Erythroblast (primary cell): Measurements from ENCODE around the gene PARP11.
A peak's percentile ranks its signal among the peaks of the same experiment; 100 is the strongest.

ENCODE experiments used
- DNase-seq, 2 experiments: peaks; one replicate each; lab custom pipeline; 2025; lab: John Stamatoyannopoulos, UW
- GATA1 ChIP-seq: IDR thresholded peaks from 2 replicates; pipeline ENCODE4 v1.6.1; 2011; ENCODE audit warnings: low read depth, mild to moderate bottlenecking, control low read depth, low read length, moderate library complexity
- POLR2A ChIP-seq: IDR thresholded peaks from 2 replicates; pipeline ENCODE4 v1.6.1; 2011; ENCODE audit warnings: mild to moderate bottlenecking, low read length

Gene PARP11

DNA sequence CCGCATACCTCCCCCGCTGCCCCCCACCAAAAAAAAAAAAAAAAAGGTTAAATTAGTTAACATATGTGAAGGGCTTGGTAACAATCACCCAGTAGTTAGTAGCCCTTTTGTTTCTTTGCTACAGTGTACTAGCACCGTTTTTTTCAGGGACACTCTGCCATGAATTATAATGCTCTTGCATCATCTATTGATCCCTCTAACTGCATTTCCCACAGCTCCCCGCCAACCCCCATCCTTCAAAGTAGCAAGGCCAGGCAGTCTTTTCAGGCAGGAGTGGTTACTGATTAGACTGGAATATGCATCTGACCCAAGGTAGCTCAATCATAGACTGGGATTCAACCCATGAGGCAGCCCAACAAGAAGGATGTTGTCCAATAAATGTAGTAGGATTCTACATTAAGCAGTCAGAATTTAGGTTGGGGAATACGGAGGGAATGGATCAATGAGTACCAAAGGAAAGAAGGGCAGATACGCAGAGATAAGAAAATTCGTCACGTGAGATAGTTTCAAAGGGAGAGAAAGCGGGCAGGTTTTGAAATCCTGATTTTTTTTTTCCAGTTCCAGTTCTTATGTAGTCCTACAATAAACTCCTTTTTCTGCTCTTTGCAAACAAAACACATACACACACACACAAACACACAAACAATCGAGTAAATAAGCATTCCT is 80.4 kb downstream of the PARP11 start:
- no peak for DNase-seq
- TF ChIP-seq POLR2A = no peak

DNA sequence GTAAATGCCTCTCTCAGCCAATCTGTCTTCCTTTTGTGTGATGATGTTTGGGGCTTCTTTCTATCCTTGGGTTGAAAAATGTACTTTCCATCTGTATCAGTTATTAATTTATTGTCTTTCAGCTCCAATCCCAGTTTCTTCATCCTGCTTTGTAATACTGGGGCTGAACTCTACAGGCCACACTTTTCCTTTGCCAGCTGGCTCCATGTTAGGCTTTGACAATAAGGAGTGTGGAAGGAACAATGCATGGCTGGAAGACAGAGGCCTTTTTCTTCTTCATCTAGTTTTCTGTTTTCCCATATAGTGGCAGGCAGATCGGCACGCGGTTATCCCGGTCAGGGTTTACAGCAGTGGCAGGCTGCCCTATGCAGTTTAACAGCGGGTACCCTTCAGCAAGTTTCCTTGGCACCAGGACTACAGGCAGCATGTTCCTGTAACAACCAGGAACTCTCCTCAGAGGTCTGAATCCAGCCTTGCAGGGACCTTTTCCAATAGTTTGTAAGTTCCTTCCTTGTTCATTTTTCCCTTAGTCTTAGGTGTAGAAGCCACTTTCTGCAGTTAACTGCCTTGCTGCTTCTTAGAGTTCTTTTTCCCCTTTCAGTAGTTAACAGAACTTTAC is 81.8 kb downstream of the PARP11 start:
- no peak for DNase-seq
- TF ChIP-seq GATA1 (no peak), POLR2A (no peak)

DNA sequence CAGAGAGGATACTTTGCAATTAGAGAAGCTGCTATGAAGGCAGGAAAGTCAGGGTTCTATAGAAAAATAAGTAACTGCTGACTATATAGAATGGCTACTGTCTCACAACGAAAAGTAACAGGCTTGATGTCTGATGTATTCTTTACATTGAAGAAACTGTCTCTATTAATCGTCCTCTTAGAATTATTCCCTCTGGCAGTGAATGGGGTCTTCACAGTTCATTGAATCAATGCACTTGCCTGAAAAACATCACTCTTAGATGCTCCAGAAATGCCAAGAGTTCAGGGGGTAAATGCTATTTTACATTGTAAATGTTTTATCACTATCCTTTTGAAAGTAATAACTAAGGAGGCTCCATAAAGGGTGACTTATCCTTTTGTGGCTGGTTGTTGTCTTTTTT is 82.6 kb downstream of the PARP11 start:
- TF ChIP-seq GATA1 (no peak), POLR2A (no peak)
- DNase-seq = no peak

DNA sequence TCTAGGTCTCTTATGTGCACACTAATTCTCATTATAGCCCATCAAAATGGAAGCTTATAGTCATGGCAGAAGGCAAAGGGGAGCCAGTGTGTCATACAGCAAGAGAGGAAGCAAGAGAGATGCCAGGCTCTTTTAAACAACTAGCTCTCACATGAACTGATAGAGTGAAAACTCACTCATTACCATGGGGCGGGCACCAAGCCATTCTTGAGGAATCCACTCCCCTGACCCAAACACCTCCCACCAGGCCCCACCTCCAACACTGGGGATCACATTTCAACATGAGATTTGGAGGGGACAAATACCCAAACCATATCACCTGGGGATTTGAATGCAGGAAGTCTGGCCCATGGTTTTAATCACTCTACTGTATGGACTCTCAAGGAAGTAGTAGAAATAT is 83.4 kb downstream of the PARP11 start:
- TF ChIP-seq POLR2A (no peak), GATA1 (no peak)
- DNase-seq = no peak

DNA sequence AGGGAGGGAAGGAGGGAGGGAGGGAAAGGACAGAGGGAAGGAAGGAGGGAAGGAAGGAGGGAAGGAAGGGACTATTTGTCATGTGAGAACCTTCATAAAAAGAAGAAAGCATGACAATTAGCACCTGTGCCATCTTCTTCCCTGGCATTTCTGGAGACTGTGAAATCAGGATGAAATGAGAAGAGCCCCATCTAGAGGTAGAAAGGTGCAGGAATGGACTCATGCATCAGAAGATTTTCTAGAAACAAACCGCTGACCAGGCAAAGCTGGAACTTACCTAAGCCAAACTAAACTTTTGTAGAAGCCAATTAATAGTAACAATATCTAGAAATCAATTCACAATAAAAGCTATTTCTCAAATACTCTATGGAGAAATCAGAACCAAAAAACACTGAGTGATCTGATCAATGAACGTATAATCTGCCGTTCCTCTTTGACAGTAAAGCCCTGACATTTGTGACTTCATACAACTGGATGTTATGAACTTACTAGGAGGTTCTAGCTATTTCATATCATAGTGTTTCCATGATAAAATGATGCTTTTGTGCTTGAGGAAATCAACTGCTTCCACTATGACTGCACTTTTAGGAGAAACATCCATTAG is 95.9 kb downstream of the PARP11 start:
- TF ChIP-seq GATA1 (no peak), POLR2A (no peak)
- peak; percentile 4 to 38 for DNase-seq

DNA sequence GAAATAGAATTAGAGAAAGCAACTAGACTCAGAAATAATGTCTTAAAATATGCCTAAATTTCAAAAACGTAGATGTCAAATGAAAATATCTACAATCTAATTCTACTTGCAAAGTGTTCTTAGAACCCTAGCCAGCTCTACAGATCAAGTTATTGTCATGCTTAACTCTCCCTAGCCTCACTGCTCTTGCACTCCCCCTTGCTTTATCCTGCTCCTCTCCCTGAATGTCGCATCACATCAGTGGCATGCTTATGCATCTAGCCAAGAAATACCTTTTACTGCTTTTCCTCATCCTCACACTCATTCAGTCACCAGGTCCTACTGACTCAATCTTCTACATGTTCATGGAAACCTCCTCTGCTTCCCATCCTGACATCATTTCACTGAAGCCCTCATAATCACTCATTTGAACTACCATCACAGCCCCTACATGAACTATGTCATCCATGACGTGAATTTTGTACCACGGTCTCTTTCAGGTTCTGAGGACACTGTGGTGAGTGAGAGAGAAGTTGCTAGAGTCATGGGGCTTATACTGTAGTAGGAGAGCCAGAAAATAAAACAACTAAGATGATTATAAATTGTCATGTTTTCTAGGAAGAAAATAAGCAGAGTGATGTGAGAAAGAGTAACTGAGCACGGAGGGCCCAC is 97.7 kb downstream of the PARP11 start:
- DNase-seq = no peak
- no peak for TF ChIP-seq POLR2A
- no peak for TF ChIP-seq GATA1

DNA sequence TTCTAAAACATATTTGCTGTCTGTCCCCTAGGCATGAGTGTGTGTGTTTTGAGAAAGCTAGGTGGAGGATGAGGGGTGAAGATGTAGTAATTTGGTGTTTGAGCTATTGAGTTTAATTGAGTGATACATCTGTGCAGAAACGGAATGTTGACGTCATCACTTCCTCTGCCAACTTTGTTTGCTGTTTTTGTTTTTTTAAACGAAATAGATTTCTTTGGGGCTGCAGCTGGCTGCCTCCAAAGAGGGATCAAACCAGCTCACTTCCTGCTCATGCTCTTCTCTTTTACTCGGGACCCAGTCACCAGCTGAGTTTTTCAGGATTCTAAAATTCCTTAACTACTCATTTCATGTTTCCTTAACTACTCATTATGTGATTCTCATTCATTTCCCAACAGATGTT is 100.8 kb downstream of the PARP11 start:
- TF ChIP-seq GATA1 (no peak), POLR2A (no peak)
- DNase-seq = no peak

DNA sequence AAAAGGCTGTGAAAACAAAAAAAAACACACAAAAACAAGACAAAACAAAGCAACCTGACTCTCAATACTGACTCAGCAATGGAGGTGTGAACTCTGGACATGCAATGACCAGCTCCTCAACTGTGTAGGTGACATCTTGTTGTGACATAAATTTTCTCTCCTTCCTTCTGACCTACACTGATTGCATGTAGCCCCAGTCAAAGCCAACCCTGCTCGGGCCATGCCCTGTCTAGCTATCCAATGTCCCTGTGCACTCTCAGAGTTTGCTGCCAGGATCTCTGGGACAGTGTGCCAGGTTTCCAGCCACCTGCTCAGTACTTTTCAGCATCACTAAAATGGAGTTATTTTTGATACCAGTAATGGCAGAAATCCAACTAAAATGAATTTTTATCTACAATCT is 101.3 kb downstream of the PARP11 start:
- DNase-seq = no peak
- TF ChIP-seq GATA1 (no peak), POLR2A (no peak)

DNA sequence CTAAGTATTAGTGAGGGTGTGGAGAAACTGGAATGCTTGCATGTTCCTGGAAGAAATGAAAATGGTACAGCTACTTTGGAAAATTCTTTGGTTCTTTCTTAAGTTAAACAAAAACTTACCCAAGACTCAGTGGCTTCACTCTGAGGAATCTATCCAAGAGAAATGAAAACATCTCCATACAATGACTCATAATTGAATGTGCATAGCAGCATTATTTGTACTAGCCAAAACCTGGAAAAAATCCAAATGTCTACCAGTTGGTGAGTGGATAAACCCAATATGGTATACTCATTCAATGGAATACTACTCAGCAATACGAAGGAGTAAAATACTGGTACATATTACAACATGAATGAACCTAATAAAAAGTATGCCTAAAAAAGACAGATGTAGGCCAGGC is 102.3 kb downstream of the PARP11 start:
- TF ChIP-seq GATA1 (no peak), POLR2A (no peak)
- no peak for DNase-seq

DNA sequence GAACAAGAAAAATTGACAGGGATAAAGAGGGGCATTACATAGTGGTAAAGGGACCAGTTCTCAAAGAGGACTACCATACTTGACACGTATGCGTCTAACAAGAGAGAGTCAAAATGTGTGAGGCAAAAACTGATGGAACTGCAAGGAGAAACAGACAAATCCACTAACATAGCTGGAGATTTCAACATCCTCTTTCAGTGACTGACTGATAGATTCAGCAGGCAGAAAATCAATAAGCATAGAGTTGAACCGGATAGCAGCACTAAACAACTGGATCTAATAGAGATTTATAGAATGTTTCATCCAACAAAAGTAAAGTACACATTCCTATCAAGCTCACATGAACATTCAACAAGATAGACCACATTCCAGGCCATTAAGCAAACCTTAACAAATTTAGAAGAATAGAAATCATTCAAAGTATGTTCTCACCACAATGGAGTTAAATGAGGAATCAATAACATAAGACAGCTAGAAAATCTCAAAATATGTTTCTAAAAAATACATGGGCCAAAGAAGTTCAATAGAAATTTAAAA is 104.2 kb downstream of the PARP11 start:
- no peak for TF ChIP-seq GATA1
- no peak for TF ChIP-seq POLR2A
- DNase-seq = no peak

DNA sequence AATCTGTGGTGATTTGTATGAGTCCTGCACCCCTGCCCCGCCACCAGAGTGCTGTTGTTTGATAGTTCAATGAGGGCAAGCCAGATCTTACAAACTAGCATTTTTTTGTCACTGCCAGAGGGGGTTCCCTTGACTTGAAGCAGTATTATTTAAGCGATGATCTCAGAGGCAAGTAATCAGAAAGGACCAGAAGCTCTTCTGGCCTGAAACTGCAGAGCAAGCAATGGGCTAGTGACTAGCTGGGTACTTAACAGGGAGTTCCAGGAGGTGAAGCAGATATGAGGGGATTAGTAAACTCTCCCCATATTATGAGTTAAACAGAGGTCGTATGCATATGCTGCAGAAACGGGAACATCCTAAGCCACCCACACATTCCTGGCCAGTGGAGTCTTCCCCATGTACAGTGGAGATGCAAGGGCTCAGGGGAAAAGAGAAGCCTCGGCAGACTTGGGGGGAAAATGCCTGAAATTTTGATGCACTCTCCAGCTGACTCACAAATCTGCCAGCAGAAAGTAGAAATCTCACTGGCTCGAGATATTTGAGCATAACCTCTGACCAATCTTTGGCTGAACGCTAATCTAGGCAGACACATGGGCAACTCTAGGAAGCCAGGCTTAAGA is 112.0 kb downstream of the PARP11 start:
- TF ChIP-seq GATA1 = no peak
- no peak for TF ChIP-seq POLR2A
- no peak for DNase-seq

DNA sequence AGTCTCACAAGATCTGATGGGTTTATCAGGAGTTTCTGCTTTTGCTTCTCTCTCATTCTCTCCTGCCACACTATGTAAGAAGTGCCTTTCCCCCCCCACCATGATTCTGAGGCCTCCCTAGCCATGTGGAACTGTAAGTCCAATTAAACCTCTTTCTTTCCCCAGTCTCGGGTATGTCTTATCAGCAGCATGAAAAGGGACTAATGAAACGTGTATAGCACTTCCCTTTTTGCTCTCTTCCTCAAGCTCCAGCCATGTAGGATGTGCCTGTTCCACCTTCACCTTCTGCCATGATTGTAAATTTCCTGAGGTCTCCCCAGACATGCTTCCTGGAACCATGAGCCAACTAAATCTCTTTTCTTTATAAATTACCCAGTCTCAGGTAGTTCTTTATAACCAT is 113.3 kb downstream of the PARP11 start:
- TF ChIP-seq POLR2A (no peak), GATA1 (no peak)
- DNase-seq = no peak
